Measurements from ENCODE around the gene AMH.

The AMH gene

DNA sequence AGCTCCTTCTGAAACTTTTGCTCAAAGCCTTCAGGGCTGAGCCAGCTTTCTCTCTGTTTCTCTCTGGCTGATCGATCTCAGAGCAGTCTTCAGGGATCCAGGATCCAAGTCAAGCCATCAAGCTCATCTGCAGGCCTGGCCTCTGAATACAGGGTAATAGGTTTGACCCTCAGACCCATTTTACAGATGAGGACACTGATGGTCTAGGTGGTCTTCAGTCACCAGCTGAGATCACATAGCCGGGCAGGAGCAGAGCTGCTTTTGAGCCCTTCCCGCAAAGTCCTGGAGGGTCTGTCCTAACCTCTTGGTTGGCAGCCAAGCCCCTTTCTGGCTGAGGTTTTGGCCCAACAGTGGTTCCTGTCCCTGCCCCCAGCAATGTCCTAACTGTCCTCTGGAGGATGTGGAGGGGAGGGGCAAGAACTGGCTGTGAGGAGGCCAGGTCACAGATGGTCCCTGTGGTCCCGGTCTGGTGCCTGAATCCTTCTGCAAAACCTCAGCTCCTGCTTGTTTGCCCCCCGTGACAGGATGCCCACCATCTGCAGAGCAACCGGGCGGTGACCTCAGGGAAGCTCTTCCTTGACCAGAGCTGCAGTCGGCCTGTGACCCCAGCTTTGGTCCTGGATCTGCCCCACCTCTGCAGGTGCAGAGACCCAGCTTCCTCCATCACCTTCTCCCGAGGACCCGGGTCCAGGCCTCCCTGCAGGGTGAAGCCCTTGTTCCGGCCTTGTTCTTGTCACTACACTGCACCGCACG, 38.6 kb downstream of the AMH start:
- DNase-seq (ENCODE audit: low spot score), result no peak

DNA sequence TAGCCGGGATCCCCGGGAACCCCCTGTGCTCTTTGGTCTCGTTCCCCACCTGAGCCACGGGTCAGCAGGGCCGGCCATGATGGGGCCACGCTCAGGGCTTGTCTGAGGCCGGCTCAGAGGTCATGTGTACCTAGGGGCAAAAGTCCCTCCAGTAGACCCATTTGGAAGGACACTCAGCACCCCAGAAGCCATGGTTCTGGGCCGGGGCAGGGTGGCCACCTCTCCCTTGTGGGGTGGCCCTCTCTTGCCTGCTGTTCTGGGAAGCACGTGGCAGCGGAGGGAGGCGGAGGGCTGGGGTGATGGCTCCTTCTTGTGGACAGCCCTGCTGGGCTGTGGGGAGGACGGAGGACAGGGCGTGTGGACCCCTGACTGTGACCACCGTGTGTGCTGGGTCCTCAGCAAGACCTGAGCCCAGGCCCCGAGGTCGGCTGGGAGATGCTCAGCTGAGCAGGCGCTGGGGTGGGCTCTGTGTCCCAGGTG, 39.3 kb downstream of the AMH start:
- DNase-seq (ENCODE audit: low spot score), result no peak

DNA sequence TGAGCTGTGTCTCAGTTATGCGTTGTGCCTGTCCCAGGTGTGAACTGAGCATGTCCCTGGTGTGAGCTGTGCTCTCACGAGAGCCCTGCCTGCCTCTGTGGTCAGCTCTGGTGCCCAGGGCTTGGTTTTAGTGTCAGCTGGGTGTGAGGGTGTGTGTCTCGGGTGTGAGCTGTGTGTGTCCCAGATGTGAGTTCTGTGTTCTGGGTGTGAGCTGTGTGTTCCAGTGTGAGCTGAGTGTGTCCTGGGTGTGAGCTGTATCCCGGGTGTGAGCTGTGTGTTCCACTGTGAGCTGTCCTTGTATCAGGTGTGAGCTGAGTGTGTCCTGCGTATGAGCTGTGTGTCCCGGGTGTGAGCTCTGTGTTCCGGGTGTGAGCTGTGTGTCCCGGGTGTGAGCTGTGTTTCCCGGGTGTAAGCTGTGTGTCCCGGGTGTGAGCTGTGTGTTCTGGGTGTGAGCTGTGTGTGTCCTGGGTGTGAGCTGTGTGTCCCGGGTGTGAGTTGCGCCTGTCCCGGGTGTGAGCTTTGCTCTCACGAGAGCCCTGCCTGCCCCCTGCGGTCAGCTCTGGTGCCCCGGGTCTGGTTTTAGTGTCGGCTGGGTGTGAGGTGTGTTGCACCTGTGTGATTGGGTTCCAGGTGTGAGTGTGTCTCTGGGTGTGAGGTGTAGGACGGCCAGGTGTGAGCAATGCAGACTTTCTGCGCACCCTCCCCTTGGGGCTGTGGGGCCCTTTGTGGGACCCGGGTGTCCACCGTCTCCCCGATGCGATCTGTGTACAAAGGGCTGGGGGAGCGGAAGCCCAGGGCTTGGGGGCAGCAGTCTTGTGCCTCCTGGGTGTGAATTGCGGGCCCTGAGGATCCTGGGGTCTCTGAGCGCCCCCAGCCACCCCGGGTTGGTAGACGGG, 39.9 kb downstream of the AMH start:
- no peak for DNase-seq (ENCODE audit: low spot score)

DNA sequence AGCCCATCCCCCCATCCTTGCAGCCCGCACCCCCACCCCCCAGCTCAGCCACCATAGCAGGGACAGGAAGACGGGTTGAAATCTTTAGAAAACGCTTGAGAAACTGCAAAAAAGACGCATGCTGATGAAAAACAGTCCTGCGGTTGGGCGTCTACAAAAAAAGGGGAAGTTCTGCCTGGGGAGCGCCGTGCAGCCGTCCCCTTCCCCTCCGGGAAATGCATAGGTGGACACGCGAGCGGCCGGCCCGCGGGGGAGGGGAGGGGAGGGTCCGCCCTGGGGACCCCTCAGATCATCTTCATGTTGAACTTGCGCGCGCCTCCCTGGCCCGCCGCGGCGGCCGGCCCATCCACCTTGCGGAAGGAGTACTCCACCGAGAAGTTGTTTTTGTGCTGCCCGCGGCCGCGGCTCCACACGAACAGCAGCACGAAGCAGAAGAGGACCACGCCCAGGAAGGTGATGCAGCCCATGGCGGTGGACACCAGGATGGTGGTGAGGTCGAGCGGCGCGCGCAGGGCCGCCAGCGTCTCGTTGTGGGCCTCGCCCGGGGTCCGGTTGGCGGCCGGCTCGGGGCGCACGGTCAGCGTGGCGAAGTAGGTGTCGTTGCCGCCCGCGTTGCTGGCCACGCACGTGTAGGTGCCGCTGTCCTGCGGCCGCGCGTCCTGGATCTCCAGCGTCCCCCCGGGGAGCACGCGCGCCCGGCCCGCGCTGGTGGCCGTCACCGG, 40.8 kb downstream of the AMH start:
- DNase-seq (ENCODE audit: low spot score), result no peak

DNA sequence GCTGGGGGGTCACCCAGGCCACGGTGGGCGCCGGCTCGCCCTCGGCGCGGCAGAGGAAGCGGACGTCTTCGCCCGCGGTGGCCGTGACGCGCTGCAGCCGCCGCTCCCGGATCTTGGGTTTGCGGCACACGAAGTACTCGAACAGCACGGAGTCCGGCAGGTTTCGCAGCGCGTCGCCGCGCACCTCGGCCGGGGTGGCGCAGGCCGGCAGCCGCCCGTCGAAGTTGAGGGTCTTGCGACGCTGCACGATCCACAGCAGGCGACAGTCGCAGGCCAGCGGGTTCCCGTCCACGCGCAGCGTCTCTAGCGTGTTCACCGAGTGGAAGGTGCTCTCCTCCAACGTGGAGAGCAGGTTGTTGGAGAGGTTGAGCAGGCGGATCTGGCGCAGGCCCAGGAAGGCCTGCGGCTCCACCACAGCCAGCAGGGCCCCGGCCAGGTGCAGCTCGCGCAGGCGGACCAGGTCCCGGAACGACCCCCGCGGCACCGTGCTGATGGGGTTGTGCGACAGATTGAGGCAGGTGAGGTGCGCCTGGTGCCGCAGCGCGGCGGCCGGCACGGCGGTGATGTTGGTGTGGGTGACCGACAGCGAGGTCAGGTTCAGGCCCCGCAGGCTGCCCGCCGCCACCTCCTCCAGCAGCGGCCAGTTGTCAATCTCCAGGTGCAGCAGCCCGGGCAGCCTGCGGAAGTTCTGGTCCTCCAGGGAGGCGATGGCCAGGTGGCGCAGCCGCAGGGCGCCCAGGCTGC, 41.5 kb downstream of the AMH start:
- no peak for DNase-seq (ENCODE audit: low spot score)

DNA sequence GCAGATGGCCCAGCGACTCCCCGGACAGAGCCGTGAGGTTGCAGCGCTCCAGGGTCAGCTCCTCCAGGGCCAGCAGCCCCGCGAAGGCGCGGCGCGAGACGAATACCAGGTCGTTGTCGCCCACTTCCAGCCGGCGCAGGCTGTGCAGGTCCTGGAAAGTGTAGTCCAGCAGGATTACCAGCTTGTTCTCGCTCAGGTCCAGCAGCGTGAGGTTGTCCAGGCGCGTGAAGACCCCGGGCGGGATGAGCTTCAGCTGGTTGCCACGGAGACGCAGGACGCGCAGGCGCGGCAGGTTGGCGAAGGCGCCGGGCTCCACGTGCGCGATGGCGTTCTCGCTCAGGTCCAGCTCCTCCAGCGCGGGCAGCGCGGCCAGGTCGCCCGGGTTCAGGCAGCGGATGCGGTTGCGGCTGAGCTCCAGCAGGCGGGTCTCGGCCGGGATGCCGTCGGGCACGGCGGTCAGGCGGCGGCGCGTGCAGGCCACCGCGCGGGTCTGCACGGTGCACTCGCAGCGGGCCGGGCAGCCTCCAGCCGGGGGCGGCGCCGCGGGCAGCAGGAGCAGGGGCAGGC, 42.1 kb downstream of the AMH start:
- DNase-seq (ENCODE audit: low spot score), result no peak

DNA sequence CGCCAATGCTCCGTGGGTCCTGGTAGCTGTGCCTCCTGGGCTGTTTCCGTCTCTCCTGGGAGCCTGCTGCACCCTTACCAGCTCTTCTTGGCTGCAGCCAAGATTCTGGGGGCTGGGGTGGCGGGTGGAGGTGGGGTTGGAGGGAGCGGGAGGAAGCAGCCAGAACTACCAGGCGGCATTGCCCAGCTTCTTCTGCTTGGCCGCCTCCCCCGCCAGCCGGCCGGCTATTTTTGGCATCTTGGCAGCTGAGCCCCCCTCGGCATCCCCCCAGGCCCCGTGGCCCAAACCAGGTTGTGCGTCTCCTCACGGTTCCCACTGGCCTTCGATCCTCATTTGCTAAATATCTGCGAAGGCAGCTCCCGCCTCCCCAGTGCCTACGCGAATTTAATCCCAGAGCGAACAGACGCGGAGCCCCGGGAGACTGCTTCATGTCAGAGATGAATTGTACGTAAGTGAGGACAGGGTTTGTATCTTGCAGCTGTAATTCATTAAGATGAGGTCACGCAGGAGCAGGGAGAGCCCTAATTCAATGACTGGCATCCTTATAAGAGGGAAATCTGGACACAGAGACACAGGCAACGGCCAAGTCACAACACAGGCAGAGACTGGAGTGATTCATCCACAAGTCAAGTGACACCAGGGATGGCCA, 45.7 kb downstream of the AMH start:
- no peak for DNase-seq (ENCODE audit: low spot score)

DNA sequence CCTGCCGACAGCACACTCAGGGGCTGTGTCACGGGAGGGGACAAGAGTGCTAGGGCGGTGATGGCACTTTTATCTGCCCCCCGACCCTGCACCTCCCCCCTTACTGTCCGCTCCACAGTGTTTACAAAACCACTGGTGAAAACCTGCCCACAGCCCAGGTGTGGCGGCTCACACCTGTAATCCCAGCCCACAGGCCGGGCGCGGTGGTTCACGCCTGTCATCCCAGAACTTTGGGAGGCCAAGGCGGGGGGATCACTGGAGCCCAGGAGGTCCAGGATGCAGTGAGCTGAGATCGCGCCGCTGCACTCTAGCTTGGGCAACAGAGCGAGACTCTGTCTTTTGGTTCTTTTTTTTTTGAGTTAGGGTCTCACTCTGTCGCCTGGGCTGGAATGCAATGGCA, 47.0 kb downstream of the AMH start:
- no peak for DNase-seq (ENCODE audit: low spot score)

DNA sequence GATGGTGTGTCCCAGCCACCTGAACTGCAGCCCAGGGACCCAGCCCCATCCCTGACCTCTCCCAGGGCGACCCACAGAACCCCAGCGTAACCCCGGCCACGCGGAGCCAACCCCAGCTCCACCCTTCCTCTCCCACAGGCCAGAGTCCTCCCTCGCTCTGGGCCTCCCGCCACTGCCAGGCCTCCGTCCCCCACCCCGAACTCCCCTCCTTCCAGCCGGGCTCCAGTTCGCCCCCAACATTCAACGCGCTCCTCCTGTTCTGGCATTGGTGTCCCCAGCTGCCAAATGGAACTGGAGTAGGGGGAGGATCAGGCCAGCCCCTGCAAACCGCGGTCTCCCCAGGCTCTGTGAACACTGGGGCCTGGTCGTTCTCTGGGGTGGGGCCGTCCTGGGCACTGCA, 51.4 kb downstream of the AMH start:
- no peak for DNase-seq (ENCODE audit: low spot score)
